NCI-H1417 (cell line): ENCODE data around the gene COX7B2.

ENCODE experiments used
- DNase-seq, 3 experiments: peaks; one replicate each; lab custom pipeline; 2025; lab: John Stamatoyannopoulos, UW

The COX7B2 gene

GRCh38 chr4:46717950-46718349, 191.1 kb downstream of the COX7B2 start:
- DNase-seq = no peak

DNA sequence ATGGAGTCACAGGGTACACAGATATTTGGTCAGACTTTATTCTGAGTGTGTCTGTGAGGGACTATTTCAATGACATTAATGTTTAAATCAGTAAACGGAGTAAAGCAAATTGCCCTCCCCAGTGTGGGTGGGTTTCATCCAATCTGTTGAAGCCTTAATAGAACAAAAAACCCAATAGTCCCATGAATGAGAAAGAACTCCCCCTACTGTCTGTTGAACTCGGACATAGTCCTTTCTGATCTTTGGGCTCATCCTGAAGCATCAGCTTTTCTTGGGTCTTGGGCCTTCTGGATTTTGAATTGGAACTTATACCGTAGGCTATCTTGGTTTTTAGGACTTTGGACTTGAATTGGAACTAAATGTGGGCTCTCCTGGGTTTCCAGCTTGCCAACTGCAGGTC, 193.6 kb downstream of the COX7B2 start:
- no peak for DNase-seq

GRCh38 chr4:46698891-46699290, 210.2 kb downstream of the COX7B2 start:
- DNase-seq = no peak
